ENCODE data around the gene RNF144A.
A peak's percentile ranks its signal among the peaks of the same experiment; 100 is the strongest.

The RNF144A gene

GRCh38 chr2:7022492-7023385 lies 105.5 kb downstream of the RNF144A start:
- DNase-seq (ENCODE audit: low spot score): no peak

DNA sequence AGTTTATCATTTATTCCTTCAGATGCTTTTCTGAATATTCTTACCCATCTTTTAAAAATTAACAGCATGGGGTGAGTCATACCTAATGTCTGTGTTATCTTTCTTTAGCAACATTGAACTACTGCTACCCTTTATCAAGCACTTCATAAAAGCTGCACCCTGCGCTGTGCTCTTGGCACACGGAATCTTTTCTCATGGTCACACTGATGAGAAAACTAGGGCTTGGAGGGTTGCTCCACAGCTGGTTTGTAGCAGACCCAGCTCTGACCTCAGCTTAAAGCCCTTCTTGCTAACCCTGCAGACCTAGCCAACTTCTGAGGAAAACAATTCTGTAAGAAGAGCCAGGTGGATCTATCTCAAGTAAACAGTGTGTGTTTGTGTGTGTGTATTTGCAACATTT lies 106.3 kb downstream of the RNF144A start:
- DNase-seq (ENCODE audit: low spot score): no peak

- no peak for DNase-seq (ENCODE audit: low spot score)
Measured at GRCh38 chr2:7024261-7024660, 107.0 kb downstream of the RNF144A start.

DNA sequence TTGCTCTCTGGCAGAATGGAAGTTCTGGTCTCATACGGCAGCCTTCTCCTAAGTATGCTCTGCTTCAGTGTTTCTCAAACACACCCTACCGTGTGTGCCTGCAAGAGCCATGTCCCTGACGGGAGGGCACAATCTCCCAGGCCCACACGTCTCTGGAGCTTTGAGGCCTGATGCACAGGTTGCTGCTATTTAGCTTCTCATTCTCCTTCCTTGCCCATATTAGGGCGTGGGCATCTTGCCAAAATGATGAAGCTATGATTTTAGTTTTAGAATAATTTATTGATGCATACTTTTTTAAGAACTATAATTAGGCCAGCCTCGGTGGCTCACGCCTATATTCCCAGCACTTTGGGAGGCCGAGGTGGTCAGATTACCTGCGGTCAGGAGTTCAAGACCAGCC lies 107.9 kb downstream of the RNF144A start:
- DNase-seq (ENCODE audit: low spot score): no peak

GRCh38 chr2:7026742-7027141 lies 109.5 kb downstream of the RNF144A start:
- DNase-seq (ENCODE audit: low spot score): no peak

GRCh38 chr2:7027411-7027810 lies 110.2 kb downstream of the RNF144A start:
- DNase-seq (ENCODE audit: low spot score): no peak

DNA sequence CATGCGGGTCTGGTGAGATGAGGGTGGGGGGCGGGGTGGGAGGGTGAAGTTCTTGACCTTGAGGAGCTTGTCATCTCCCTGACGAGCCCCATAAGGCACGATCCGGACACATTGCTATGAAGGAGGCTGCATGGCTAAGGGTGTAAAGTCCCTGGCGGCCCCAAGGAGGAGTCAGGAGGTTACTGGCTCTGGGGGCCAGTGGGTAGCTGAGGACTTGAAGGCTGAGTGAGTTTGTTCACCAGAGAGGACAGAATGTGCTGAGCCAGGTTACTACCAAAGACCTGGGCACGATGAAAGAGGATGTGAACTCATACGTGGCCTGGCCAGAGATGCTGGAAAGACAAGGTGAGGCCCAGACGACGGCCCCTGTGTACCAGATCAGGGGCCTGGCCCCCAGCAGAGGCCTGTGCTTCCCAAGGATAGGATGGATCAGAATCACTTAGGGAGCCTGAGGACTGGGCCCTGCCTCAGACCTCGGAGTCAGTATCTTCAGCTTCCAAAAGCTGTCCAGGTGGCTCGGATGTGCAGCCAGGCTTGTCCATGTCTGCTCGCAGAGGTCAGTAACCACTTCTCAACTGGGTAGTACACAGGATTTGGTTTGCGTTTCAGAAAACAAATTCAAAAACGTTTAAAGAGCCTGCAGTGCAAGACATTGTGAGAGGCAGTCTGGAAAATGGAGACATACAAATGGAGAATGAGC lies 110.9 kb downstream of the RNF144A start:
- DNase-seq (ENCODE audit: low spot score): no peak

GRCh38 chr2:7028846-7029245 lies 111.6 kb downstream of the RNF144A start:
- no peak for DNase-seq (ENCODE audit: low spot score)

- no peak for DNase-seq (ENCODE audit: low spot score)
Measured at GRCh38 chr2:7029291-7030059, 112.3 kb downstream of the RNF144A start.

- DNase-seq (ENCODE audit: low spot score): no peak
Measured at GRCh38 chr2:7030810-7031209, 113.6 kb downstream of the RNF144A start.

DNA sequence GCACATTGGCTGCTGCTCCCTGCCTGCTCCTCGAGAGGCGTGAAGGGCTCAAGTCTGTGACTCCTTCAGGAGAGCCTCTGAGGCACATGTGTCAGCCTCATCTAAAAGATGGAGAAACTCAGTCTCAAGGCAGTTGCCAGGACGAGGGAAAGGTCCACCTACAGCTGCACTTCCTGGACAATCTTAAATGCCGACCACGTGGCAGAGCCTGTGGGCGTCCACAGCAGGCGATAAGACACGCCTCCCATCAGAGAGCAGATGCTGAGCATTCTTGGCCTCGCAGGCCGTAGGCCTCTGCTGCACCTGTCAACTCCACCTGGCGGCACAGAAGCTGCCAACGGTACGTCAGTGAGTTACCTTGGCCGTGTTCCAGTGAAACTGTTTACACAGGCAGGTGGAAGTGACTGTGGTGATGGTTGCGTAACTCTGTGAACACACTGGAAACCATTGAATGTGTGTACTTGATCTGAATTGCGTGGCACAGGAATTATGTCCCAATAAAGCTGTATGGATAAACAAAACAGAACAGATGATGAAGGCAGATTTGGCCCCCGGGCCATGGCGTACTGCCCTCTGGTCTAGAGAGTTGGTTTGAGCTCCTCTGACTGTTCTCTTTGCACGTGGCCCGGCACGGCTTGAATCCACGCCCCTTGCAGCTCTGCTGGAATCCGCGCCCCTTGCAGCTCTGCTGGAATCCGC lies 114.5 kb downstream of the RNF144A start:
- no peak for DNase-seq (ENCODE audit: low spot score)

- DNase-seq (ENCODE audit: low spot score): no peak
Measured at GRCh38 chr2:7032371-7032770, 115.2 kb downstream of the RNF144A start.

DNA sequence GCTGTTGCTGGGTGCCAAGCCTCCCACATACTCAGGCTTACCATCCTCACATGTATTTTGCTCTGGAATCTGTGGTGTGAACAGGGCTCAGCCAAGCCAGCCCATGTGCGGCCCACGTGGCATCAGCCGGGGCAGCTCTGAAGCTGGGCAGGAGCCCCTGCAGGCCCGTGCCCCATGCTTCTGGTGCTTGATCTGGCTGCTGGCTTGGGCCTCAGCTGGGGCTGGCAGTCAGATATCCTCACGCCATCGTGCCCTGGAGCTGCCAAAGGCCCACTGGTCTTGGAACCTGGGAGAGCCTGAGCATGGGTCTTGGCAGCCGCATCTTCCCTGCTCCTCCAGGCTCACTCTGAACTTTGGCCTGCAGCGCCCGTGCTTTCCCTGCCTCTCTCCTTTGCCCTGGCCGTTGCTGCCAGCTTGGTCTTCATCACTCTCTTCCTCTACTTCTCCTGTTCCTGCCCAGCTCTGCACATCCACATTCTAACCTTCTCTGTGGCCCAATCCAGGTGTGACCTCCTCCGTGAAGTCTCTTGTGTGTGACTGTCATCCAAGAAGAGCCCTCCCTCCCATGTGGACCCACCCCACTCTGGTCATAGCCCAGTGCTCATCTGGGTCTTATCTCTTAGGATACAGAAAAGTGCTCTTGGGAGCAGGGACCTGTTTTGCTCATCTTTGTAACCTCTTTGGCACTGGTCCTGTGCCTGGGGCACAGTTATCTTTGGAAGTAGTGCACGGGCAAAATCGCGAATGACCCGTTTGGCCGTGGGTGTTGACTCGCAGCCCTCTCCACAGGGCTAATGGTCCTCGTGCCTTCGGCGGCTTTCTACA lies 116.1 kb downstream of the RNF144A start:
- no peak for DNase-seq (ENCODE audit: low spot score)

DNA sequence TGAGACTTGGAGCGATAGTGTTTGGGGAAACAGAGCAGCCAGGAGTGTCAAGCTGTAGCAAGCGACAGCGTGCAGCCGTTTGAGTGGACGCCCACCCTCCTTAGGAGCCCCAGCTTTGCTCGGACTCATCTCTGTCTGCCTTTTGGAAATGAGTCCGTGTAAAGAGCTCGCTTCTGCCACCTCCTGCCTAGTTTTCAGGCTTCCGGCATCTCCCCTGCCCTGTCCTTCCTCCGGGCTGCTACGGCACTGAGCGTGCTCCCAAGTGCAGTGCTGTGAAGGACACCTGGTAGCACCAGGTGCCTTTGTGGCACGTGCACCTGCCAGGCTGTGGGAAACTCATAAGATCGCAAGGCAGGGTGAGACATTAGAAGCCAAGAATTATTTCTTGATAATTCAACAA lies 117.1 kb downstream of the RNF144A start:
- no peak for DNase-seq (ENCODE audit: low spot score)

DNA sequence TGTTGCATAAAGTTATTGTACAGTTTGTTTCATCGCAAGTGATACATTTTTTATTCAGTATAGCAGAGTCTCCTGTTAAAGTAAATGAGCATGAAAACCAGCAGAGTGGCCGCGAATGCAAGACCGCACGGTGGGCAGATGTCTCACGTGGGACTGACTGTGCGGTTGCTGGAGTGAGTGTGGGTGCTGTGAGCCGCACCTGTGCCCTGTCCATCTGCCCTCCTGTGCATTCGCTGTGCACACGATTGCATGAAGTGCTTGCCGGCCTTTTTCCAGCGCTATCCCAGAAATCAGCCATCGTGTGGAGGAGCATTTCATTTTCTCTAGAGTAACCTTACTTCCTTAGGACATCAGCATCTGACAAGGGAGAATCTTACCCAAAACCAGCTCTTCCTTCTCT lies 118.7 kb downstream of the RNF144A start:
- DNase-seq (ENCODE audit: low spot score): no peak

- peak; percentile 67 for DNase-seq (ENCODE audit: low spot score)
Measured at GRCh38 chr2:7037340-7038333, 120.4 kb downstream of the RNF144A start.

- DNase-seq (ENCODE audit: low spot score): no peak
Measured at GRCh38 chr2:7040547-7040946, 123.3 kb downstream of the RNF144A start.

DNA sequence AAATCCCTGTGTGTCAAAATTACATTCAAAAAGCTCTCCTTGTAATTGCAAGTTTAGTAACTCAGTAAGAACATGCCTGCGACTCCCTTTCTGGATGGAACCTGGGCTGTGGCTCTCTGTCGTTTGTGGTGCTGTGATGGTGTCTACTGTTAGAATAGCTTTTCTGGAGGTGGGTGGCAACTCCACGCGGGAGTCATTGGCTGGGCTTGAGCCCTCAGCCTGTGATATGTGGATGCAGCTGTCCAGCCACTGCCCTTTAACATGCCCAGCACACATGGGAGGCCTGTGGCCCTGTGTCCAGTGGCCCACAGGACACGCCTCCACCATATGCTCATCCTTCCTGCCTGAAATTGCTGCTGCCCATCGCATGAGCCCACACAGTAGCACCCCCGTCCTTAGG lies 124.2 kb downstream of the RNF144A start:
- DNase-seq (ENCODE audit: low spot score): no peak

- no peak for DNase-seq (ENCODE audit: low spot score)
Measured at GRCh38 chr2:7043690-7044089, 126.5 kb downstream of the RNF144A start.

All from germinal center (tissue), 1 donor.